GM21367 (cell line): ENCODE data around the gene RHNO1.

Experiments used
- ATAC-seq: cut with Tn5 transposase; IDR thresholded peaks from one replicate; pipeline ENCODE4 v1.9.1; 2021; ENCODE audit not compliant: unreplicated experiment

Gene RHNO1

DNA sequence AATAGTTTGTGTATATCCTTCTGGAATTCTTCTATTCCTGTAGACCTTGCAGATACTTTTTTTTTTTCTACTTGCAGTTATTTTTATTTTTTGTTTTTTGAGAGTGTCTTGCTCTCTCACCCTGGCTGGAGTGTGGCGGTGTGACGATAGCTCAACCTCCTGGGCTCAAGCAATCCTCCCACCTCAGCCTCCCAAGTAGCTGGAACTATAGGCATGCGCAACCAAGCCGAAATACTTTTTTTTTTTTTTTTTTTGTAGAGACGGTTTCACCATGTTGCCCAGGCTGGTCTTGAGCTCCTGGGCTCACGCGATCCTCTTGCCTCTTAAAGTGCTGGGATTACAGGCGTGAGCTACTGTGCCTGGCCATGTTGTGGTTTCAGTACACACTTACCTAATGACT lies 23.6 kb downstream of the RHNO1 start:
- ATAC-seq, result no peak

DNA sequence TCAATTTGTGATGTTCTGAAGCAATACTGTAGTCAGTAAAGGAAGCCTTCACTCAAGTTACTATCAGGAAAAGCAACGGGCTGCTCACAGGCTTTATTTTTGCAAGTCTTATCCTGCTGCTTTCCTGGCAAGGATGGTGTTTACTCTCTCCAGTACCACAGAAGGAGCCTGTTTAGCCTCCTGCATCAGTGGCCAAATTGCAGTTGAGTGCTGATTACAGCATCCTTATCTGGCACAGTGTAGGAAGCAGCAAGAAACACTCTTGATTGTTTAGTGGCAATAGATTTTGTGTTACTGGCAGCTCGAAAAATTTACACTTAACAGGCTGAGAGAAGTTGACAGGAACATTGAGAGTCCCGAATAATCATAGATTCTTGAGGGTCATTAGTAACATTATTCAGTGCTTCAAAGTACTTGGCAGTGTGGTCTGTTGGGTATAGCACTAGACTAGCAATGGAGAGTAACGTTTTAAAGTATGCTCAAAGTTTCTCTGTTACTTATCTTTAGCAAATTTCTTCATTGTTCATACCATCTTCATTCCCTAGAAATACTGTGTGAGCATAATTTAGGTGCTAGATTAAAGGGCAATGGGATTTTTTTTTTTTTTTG lies 25.4 kb downstream of the RHNO1 start:
- no peak for ATAC-seq

DNA sequence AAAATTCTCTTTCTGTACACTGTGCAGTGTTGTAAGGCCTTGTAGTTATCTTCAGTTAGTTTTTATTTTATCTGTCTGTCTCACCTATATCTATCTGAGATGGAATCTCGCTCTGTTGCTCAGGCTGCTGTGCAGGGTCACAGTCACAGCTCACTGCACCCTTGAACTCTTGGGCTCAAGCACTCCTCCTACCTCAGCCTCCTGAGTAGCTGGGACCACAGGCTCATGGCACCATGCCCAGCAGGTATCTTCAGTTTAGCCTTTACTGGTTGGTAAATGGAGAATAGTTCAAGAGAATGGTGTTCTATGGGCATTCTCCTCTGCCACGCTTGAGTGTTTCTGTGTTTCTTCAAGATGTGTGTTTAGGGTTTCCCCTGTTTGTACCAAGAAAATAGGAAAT lies 27.2 kb downstream of the RHNO1 start:
- no peak for ATAC-seq

DNA sequence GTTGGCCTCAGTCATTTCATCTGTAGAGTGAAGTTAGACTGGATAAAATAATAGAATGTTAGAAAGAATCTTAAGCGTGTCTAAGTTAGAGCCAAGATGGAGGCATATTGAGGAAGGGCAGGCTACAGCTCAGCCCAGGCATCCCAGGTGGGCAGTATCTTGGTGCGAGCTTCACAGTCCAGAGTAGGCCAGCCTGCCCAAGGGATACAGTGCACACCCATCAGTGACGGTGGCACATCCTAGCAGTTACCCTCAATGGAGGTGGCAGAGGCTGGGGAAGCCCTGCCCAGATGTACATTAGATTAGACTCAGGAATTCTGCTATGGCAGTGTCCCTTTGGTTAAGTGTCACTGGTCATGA lies 35.2 kb downstream of the RHNO1 start:
- ATAC-seq, result no peak

DNA sequence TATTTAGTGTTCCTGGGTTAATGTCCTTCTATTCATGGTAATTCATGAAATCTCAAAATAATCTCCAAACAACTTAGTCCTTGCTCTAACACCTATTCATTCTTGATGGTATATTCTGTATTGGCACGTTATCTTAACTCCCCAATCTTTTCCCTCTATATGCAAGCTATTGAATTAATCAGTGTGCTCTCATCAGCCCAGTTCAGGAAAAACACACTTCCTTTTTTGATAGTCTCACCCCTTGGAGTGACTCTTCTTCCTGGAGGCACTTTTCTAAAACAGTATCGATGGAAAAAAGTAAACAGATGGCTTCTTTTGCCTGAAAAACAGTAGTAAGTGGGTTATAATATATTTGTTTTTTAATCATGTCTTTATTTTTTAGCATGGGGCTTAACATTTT lies 42.2 kb downstream of the RHNO1 start:
- no peak for ATAC-seq

DNA sequence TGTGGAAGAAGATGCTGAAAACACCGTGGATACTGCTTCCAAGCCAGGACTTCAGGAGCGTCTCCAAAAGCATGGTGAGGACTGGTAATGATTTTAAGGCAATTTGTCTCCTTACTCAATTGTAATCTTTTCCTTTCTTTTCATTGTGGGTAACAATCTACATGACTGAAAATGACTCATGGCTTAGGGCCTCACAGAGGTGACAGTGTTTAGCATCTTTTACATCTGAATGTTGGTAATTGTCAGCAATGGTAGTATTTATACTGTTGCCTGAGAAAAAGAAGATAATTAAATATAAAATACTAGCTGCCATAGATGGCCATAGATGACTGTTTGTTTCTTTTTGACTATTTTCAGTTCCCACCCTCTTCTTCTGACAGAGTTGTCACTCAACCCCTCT lies 45.3 kb downstream of the RHNO1 start:
- ATAC-seq, result no peak

DNA sequence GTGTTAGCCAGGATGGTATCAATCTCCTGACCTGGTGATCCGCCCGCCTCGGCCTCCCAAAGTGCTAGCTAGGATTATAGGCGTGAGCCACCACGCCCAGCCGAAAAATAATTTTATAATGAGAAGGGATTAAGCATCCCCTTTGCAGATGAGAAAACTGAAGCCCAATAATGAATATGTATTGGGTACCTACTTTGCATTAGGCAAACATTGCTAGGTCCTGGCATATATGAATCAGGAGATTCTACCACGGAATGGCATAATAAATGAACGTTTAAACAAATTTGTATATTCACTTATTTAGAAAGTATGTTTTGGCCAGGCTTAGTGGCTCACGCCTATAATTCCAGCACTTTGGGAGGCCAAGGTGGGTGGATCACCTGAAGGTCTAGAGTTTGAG lies 46.0 kb downstream of the RHNO1 start:
- ATAC-seq, result no peak

DNA sequence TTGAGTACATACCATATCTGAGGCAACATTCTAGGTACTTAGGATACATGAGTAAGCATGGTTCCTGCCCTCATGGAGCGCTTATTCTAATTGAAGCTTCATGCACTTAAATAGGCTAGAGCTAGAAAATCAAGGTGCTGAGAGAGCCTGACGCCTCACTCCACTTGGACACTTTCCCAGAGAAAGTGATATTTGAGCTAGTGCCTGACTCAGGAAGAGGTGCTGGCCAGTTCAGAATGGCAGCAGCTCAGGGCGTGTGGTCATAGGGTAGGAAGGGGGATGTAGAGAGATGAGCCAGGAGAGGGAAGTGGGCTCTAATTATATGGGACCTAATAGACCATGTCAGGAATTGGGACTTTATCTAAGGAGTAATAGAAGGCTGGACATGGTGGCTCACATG lies 47.0 kb downstream of the RHNO1 start:
- no peak for ATAC-seq

DNA sequence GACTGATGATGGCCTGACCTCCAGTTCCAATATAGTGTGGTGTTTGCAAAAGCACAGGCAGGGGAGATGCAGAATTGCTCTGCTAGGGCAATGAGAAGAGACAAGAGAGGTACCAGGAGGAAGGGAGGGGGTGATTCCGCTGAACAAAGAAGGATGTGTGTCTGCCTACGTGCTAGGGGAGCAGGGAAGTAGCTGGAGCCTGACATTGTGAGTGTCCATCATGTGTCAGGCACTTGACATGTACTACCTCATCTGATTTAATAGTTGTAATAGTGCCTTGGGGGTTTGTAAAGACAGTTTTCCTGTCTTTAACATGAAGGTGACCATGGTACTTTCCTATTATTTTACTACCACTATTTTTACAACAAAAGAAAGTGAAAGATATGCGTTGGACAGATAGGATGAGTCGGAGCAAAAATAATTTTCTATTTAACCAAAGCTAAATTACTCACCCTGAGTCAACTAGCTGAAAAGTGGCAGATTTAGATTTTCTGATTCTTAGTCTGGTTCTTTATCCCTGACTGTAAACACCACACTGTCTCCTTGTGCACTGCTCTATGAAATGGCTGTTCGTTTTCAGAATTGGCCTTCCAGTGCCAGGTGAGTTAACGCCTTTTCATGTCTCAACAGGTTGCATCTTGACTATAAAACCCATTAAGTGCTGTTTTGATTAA lies 48.4 kb downstream of the RHNO1 start:
- ATAC-seq, result no peak

DNA sequence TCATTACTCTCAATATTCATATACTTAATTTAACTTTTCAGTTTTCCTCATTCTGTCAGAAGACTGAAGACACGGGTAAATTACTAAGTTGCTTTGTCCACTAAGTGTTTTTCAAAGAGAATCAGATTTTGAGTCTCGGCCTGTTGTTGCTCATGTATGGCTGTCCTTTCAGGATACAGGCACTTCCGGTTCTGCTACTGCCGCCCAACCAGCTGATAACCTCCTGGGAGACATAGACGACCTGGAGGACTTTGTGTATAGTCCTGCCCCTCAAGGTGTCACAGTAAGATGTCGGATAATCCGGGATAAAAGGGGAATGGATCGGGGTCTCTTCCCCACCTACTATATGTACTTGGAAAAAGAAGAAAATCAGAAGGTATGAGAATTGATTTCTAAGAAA lies 53.8 kb downstream of the RHNO1 start:
- ATAC-seq, result no peak

DNA sequence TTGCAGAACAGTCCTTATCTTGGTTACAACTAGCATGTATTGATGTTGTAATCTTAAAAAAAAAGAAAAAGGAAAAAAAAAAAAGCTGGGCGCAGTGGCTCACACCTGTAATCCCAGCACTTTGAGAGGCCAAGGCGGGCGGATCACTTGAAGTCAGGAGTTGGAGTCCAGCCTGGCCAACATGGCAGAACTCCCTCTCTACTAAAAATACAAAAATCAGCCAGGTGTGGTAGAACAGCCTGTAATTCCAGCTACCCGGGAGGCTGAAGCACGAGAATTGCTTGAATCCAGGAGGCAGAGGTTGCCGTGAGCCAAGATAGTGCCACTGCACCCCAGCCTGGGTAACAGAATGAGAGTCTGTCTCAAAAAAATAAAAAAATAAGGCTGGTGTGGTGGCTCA lies 56.6 kb downstream of the RHNO1 start:
- no peak for ATAC-seq

DNA sequence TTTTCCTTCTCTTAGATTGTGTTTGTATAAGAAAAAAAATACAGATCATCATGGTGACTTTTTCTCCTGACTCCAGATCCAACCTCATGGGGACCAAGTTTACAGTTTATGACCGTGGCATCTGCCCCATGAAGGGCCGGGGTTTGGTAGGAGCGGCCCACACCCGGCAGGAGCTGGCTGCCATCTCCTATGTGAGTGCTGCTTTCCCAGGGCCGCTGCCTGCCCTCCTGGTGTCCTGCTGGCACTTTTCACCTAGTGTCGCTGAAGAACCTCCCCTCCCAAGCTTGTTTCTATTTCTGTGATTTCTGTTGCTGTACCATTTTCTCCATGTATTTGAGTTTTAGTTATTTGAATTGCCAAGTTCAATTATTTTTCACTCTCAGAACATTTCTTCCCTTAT lies 57.3 kb downstream of the RHNO1 start:
- no peak for ATAC-seq

DNA sequence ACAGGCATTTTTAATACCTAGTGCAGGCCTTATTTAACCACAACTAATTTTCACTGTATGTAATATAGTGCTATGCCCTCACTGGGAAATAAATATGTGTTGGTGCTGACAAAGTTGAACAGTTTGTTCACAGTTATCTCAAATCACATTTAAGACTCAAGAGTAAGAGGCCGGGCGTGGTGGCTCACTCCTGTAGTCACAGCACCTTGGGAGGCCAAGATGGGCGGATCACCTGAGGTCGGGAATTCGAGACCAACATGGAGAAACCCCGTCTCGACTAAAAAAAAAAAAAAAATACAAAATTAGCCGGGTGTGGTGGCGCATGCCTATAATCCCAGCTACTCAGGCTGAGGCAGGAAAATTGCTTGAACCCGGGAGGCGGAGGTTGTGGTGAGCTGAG lies 59.3 kb downstream of the RHNO1 start:
- ATAC-seq, result no peak

DNA sequence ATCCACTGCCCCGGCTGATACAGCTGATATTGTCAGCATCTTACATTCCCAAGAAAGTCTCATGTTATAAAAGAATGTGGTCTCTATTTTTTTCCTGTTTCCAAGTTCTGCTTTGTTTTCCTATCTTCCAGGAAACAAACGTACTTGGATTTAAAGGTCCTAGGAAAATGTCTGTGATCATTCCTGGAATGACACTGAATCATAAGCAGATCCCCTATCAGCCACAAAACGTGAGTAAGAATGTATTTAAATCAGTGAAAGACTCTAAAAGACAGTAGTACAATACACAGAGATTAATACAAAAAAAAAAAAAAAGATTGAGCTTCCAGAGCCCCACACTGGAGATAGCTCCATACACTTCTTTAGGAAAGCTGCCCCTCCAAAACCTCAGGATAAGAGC lies 60.5 kb downstream of the RHNO1 start:
- ATAC-seq, result no peak
